ENCODE results near the gene KCNH3. TPM values are rescaled to one million over a fixed set of nuclear protein-coding genes. Genes with fewer than 3 reads are reported as not detected.

KCNH3 gene
- total and polyA plus RNA-seq, 2 experiments from 2014 or later: 0.21 to 0.52 TPM

DNA sequence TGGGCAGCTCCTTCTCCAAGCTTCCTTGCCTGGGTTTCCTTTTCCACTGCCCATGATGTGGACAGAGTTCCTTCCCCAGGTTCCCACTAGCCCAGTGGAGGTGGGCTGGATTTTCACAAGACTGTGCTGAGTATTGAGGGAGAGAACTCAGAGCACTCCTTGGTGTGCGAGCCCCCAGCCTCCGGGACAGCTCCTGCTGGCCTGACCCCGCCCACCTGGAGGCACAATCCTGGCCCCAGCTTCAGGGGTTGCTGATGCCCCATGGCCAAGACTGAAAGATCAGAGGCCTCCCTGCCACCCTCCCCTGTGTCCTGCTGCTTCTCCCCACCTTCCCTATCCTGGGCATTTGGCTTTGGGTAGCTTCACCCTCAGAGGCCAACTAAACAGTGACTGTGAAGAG is 7.7 kb downstream of the KCNH3 start (continued):
- TF ChIP-seq, protein P1, sequence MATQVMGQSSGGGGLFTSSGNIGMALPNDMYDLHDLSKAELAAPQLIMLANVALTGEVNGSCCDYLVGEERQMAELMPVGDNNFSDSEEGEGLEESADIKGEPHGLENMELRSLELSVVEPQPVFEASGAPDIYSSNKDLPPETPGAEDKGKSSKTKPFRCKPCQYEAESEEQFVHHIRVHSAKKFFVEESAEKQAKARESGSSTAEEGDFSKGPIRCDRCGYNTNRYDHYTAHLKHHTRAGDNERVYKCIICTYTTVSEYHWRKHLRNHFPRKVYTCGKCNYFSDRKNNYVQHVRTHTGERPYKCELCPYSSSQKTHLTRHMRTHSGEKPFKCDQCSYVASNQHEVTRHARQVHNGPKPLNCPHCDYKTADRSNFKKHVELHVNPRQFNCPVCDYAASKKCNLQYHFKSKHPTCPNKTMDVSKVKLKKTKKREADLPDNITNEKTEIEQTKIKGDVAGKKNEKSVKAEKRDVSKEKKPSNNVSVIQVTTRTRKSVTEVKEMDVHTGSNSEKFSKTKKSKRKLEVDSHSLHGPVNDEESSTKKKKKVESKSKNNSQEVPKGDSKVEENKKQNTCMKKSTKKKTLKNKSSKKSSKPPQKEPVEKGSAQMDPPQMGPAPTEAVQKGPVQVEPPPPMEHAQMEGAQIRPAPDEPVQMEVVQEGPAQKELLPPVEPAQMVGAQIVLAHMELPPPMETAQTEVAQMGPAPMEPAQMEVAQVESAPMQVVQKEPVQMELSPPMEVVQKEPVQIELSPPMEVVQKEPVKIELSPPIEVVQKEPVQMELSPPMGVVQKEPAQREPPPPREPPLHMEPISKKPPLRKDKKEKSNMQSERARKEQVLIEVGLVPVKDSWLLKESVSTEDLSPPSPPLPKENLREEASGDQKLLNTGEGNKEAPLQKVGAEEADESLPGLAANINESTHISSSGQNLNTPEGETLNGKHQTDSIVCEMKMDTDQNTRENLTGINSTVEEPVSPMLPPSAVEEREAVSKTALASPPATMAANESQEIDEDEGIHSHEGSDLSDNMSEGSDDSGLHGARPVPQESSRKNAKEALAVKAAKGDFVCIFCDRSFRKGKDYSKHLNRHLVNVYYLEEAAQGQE (IDR thresholded peaks at IDR 0.05; ENCODE audit: unreplicated experiment): no peak
- TF ChIP-seq ETS1 (IDR thresholded peaks at IDR 0.05): no peak
- no peak for TF ChIP-seq CREB1 (CRISPR knock-in tag; IDR thresholded peaks at IDR 0.05; ENCODE audit: low read depth)
- TF ChIP-seq EZH2phosphoT487 (IDR thresholded peaks at IDR 0.05; ENCODE audit: unreplicated experiment): no peak

DNA sequence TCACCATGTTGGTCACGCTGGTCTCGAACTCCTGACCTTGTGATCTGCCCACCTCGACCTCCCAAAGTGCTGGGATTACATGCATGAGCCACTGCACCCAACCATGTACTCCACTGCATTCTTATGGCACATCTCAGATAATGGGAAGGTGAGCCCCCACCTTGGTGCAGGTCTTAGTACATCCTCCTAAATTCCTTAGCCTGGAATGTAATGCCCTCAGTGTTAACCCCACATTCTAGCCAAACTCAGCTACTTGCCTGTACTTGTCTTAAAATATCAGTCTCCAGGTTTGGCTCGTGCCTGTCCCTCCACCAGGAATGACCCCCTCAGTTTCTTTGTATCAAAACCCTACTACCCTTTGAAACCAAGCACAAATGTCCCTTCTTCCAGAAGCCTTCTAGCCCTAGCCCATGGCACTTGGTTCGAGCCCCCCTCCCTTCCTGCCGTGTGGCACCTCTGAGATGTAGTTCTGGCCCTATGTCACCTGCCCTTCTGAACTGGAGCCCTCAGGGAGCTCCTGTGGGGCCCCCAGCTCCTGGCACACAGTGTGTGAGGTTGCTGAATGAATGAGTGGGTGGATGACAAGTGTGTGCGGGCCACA is 8.4 kb downstream of the KCNH3 start:
- H3K9me2 ChIP-seq (ENCODE audit: insufficient read depth): no peaks in the 10 kb centered on the region
- no peaks in the 10 kb centered on the region for H3F3A ChIP-seq (replicated peaks; ENCODE audit: low read depth)
- no peak overlapping the region for H3K4me3 ChIP-seq
- H3K27me3 ChIP-seq (ENCODE audit: insufficient read depth): peaks cover 98% of the 10 kb centered on the region
- no peaks in the 10 kb centered on the region for H3K36me3 Mint-ChIP-seq (ENCODE audit: low read depth)
- H3K4me2 ChIP-seq: no peak overlapping the region
- DNase-seq (ENCODE audit: low spot score): no peak
- H3K36me3 ChIP-seq (ENCODE audit: insufficient read depth): no peaks in the 10 kb centered on the region
- no peak for ATAC-seq
- no peak overlapping the region for H3K27ac ChIP-seq (ENCODE audit: low read depth)
- H3K79me2 ChIP-seq (replicated peaks; ENCODE audit: insufficient read depth): no peaks in the 10 kb centered on the region
- peaks cover 8% of the 10 kb centered on the region; the same call in 1 of the 2 replicates for H3K4me1 ChIP-seq (ENCODE audit: insufficient read depth)
- peaks cover 25% of the 10 kb centered on the region for H3K4me1 Mint-ChIP-seq
- no peaks in the 10 kb centered on the region; the same call in 2 of the 3 replicates for H3K9me3 Mint-ChIP-seq
- no peak overlapping the region for H2AFZ ChIP-seq
- peaks cover 86% of the 10 kb centered on the region for H3K27me3 Mint-ChIP-seq (ENCODE audit: insufficient read depth, low read depth, poor library complexity)
- H3K4me3 Mint-ChIP-seq: no peak overlapping the region; the same call in 2 of the 3 replicates
- no peaks in the 10 kb centered on the region for H4K20me1 ChIP-seq (replicated peaks; ENCODE audit: insufficient read depth)
- H3K27ac Mint-ChIP-seq: no peak overlapping the region; the same call in 1 of the 2 replicates
- TF ChIP-seq NANOG (IDR thresholded peaks at IDR 0.05; ENCODE audit: borderline replicate concordance) (no peak), EZH2phosphoT487 (IDR thresholded peaks at IDR 0.05; ENCODE audit: unreplicated experiment) (no peak), ETS1 (IDR thresholded peaks at IDR 0.05) (no peak), EZH2 (IDR thresholded peaks at IDR 0.05; ENCODE audit: low read depth, unreplicated experiment) (no peak), JUNB (IDR thresholded peaks at IDR 0.05; ENCODE audit: unreplicated experiment) (no peak), CTCF (conservative IDR thresholded peaks at IDR 0.05; ENCODE audit: low read depth in 2 of 2) (no peak), STAT1 (IDR thresholded peaks at IDR 0.05; ENCODE audit: unreplicated experiment) (no peak), CREB1 (CRISPR knock-in tag; IDR thresholded peaks at IDR 0.05; ENCODE audit: low read depth) (no peak), ZNF331 (CRISPR knock-in tag; IDR thresholded peaks at IDR 0.05; ENCODE audit: low read depth) (no peak), ZNF114 (CRISPR knock-in tag; IDR thresholded peaks at IDR 0.05) (no peak)
- TF ChIP-seq, protein P1 (IDR thresholded peaks at IDR 0.05; ENCODE audit: unreplicated experiment): no peak

Data from GM23338 (cell line).